Activated naive CD4-positive, alpha-beta T cell treated with anti-CD3 and anti-CD28 coated beads for 36 hours (primary cell): Measurements from ENCODE around the gene PRAMEF15. TPM values are rescaled to one million over a fixed set of nuclear protein-coding genes. Genes with fewer than 3 reads are reported as not detected.
"Not testable (repeated sequence)": the region's sequence is repeated elsewhere in the genome, so short reads cannot be mapped to it uniquely, and the experiment has no call there.

Experiments
- CTCF ChIA-PET: fragments of 350-600 bp; sonication (Branson Sonifier 250); formaldehyde crosslinking; loops from one replicate; lab custom pipeline; 2021; ENCODE audit warnings: antibody characterized with exemption; lab: Charles Lee
- DNase-seq: peaks from one replicate; pipeline ENCODE4 v3.0.0-alpha.2; 2020
- H3K27ac Mint-ChIP-seq: one replicate; pipeline ENCODE4 v1.8.0; 2021; ENCODE audit warnings: mild to moderate bottlenecking, mixed read lengths
- H3K27me3 Mint-ChIP-seq: one replicate; pipeline ENCODE4 v1.8.0; 2021; ENCODE audit warnings: low read depth, mixed read lengths
- H3K36me3 Mint-ChIP-seq: one replicate; pipeline ENCODE4 v1.8.0; 2021; ENCODE audit warnings: low read depth, mixed read lengths
- H3K4me1 Mint-ChIP-seq: one replicate; pipeline ENCODE4 v1.8.0; 2021; ENCODE audit warnings: low read depth, mixed read lengths
- H3K4me3 Mint-ChIP-seq: one replicate; pipeline ENCODE4 v1.8.0; 2021; ENCODE audit warnings: mild to moderate bottlenecking, moderate library complexity, mixed read lengths
- H3K9me3 Mint-ChIP-seq: one replicate; pipeline ENCODE4 v1.8.0; 2021; ENCODE audit warnings: mixed read lengths
- intact Hi-C: fragments of 100-400 bp; cut with micrococcal nuclease; formaldehyde crosslinking; loops from one replicate; pipeline ENCODE4 v1.15.1; 2023
- total RNA-seq, 2 experiments: library from RNA; stranded (reverse); gene quantifications; one replicate each; pipeline ENCODE4 v1.2.3, GENCODE V29; 2021

The PRAMEF15 gene
- total RNA-seq, 2 experiments from 2014 or later = not detected

- H3K27me3 Mint-ChIP-seq, H3K36me3 Mint-ChIP-seq, H3K4me3 Mint-ChIP-seq, H3K4me1 Mint-ChIP-seq, intact Hi-C loops, H3K27ac Mint-ChIP-seq, H3K9me3 Mint-ChIP-seq: not testable (repeated sequence)
- CTCF ChIA-PET = interaction anchor here (0.6 kb wide), 1 partner anchor 49 kb away, joined by 3 read pairs; no protein-coding TSS in a partner anchor
- peak; percentile 39 for DNase-seq
Observed at GRCh38 chr1:13356774-13357173, 41.4 kb downstream of the PRAMEF15 start.

- H3K27ac Mint-ChIP-seq, H3K9me3 Mint-ChIP-seq, intact Hi-C loops, CTCF ChIA-PET, H3K36me3 Mint-ChIP-seq, H3K4me3 Mint-ChIP-seq, H3K27me3 Mint-ChIP-seq, H3K4me1 Mint-ChIP-seq, DNase-seq: not testable (repeated sequence)
Observed at GRCh38 chr1:13362364-13362763, 47.0 kb downstream of the PRAMEF15 start.

- DNase-seq, H3K4me1 Mint-ChIP-seq, H3K27me3 Mint-ChIP-seq, intact Hi-C loops, H3K36me3 Mint-ChIP-seq, H3K4me3 Mint-ChIP-seq, CTCF ChIA-PET, H3K9me3 Mint-ChIP-seq, H3K27ac Mint-ChIP-seq: not testable (repeated sequence)
Observed at GRCh38 chr1:13364928-13365327, 49.5 kb downstream of the PRAMEF15 start.

- intact Hi-C loops = not testable (repeated sequence)
Observed at GRCh38 chr1:13366536-13366935, 51.2 kb downstream of the PRAMEF15 start.

GRCh38 chr1:13368544-13368943, 53.2 kb downstream of the PRAMEF15 start:
- H3K27me3 Mint-ChIP-seq, H3K36me3 Mint-ChIP-seq, H3K4me3 Mint-ChIP-seq, CTCF ChIA-PET, intact Hi-C loops, H3K4me1 Mint-ChIP-seq, H3K9me3 Mint-ChIP-seq, H3K27ac Mint-ChIP-seq: not testable (repeated sequence)
- peak; percentile 57 for DNase-seq

More at GRCh38 chr1:13366536-13366935, 51.2 kb downstream of the PRAMEF15 start:
- H3K4me1 Mint-ChIP-seq, H3K27me3 Mint-ChIP-seq, CTCF ChIA-PET, DNase-seq, H3K36me3 Mint-ChIP-seq, H3K27ac Mint-ChIP-seq, H3K9me3 Mint-ChIP-seq, H3K4me3 Mint-ChIP-seq: not testable (repeated sequence)

Other genes starting within 250 kb of the PRAMEF15 start
- gene PRAMEF25, start 244.8 kb upstream of the PRAMEF15 start, total RNA-seq = not detected
- not detected for gene HNRNPCL2, start 198.7 kb upstream of the PRAMEF15 start, total RNA-seq
- not detected for gene PRAMEF26, start 159.6 kb upstream of the PRAMEF15 start, total RNA-seq
- gene HNRNPCL4, start 149.9 kb upstream of the PRAMEF15 start, total RNA-seq = not detected
- gene PRAMEF9, start 143.7 kb upstream of the PRAMEF15 start, total RNA-seq = not detected
- not detected for gene PRAMEF13, start 114.2 kb upstream of the PRAMEF15 start, total RNA-seq
- gene PRAMEF18, start 89.4 kb upstream of the PRAMEF15 start, total RNA-seq = not detected
- gene PRAMEF5, start 61.4 kb upstream of the PRAMEF15 start, total RNA-seq = not detected
- not detected for gene PRAMEF8, start 30.4 kb upstream of the PRAMEF15 start, total RNA-seq
- not detected for gene PRAMEF33, start 12.0 kb upstream of the PRAMEF15 start, total RNA-seq
- gene PRAMEF14, start 31.6 kb downstream of the PRAMEF15 start, total RNA-seq = not detected
- not detected for gene PRAMEF19, start 56.4 kb downstream of the PRAMEF15 start, total RNA-seq
- gene PRAMEF17, start 74.1 kb downstream of the PRAMEF15 start, total RNA-seq = not detected
- gene PRAMEF20, start 94.9 kb downstream of the PRAMEF15 start, total RNA-seq = not detected
- gene LRRC38, start 198.4 kb downstream of the PRAMEF15 start, total RNA-seq = not detected